Natural killer cell (primary cell): ENCODE measurements around the gene NHERF2. TPM values are rescaled to one million over a fixed set of nuclear protein-coding genes. Genes with fewer than 3 reads are reported as not detected.
A peak's percentile ranks its signal among the peaks of the same experiment; 100 is the strongest.

Experiments used
- ATAC-seq, 3 donors: fragments of 150-1000 bp in 2 of 3; fragments of 200-7000 bp in 1 of 3; cut with Tn5 transposase; 1 replicate in 1 of 3; 2 replicates in 2 of 3; pipeline ENCODE4 v1.10.0; 2021; ENCODE audit warnings: mild to moderate bottlenecking in 2 of 3, moderate library complexity in 2 of 3
- DNase-seq, 2 donors: peaks; one replicate each; pipeline versions ENCODE4 v3.0.0 to v3.0.0-alpha.2; 2013 to 2021; ENCODE audit warnings: mixed read lengths in 1 of 2
- H3K27ac ChIP-seq: one replicate; pipeline ENCODE4 v1.5.1; 2013; ENCODE audit warnings: mild to moderate bottlenecking, low read length
- H3K27me3 ChIP-seq: one replicate; pipeline ENCODE4 v1.6.1; 2013; ENCODE audit warnings: low read length; ENCODE audit not compliant: control insufficient read depth, insufficient read depth
- H3K36me3 ChIP-seq: one replicate; pipeline ENCODE4 v1.6.1; 2013; ENCODE audit warnings: low read length; ENCODE audit not compliant: control insufficient read depth, insufficient read depth
- H3K4me1 ChIP-seq: one replicate; pipeline ENCODE4 v1.6.1; 2013; ENCODE audit warnings: low read length; ENCODE audit not compliant: control insufficient read depth, insufficient read depth
- H3K4me3 ChIP-seq: one replicate; pipeline ENCODE4 v1.5.1; 2013; ENCODE audit warnings: low read length
- H3K9me3 ChIP-seq: one replicate; pipeline ENCODE4 v1.6.1; 2013; ENCODE audit warnings: low read length; ENCODE audit not compliant: control insufficient read depth, insufficient read depth
- H3K27ac Mint-ChIP-seq, 2 donors: one replicate each; pipeline ENCODE4 v1.8.0; 2022; ENCODE audit warnings: mild to moderate bottlenecking in 2 of 2, mixed read lengths in 2 of 2, moderate library complexity in 1 of 2
- H3K27me3 Mint-ChIP-seq, 2 donors: one replicate each; pipeline ENCODE4 v1.8.0; 2022; ENCODE audit warnings: low read depth in 2 of 2, mixed read lengths in 2 of 2
- H3K36me3 Mint-ChIP-seq: one replicate; pipeline ENCODE4 v1.8.0; 2022; ENCODE audit warnings: mixed read lengths
- H3K4me1 Mint-ChIP-seq, 2 donors: one replicate each; pipeline ENCODE4 v1.8.0; 2022; ENCODE audit warnings: mixed read lengths in 2 of 2
- H3K4me3 Mint-ChIP-seq: one replicate; pipeline ENCODE4 v1.8.0; 2022; ENCODE audit warnings: mild to moderate bottlenecking, moderate library complexity, mixed read lengths
- H3K9me3 Mint-ChIP-seq, 2 donors: one replicate each; pipeline ENCODE4 v1.8.0; 2022; ENCODE audit warnings: mixed read lengths in 2 of 2
- WGBS: methylation state at CpG from one replicate; pipeline ENCODE4 v1.1.7; 2013; ENCODE audit warnings: missing lambda C conversion rate; ENCODE audit not compliant: insufficient coverage; 5-methylcytosine and 5-hydroxymethylcytosine counted together
- intact Hi-C: fragments of 100-400 bp; cut with micrococcal nuclease; formaldehyde crosslinking; loops from one replicate; pipeline ENCODE4 v1.14.2; 2022
- total RNA-seq, 4 donors: library from RNA; stranded (reverse); fragments of 120-200 nt in 1 of 4; gene quantifications; one replicate each; pipeline versions ENCODE4 v1.2.3 to v1.2.4, GENCODE V29; 2013 to 2022
- TF ChIP-seq, protein P1 (sequence below): fragments of 200-600 bp; IDR thresholded peaks from one replicate; pipeline ENCODE4 v1.8.0; 2022; ENCODE audit warnings: antibody characterized with exemption

Gene NHERF2
- total RNA-seq, 3 donors from 2014 or later (not counting 1 experiment from before 2014, with no cell fraction given): 4.3 to 7.1 (median 5.6) TPM

DNA sequence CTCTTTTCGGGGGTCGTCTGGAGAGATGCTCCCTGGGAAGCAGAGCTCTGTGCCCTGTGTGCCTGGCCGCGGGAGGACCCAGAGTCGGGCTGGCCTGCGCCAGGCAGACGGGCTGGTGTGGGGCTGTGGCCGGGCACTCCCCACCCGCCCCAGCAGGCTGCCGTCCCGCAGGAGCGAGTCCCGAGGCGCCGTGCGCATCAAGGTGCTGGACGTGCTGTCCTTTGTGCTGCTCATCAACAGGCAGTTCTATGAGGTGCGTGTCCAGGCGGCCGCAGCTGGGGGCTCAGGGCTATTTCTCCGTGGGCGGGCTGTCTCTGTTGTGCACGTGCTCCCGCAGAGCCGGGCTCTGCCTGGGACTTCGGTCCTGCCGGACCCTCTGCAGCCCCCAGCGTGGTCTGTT is 36.1 kb downstream of the NHERF2 start:
- WGBS: 97% methylated on average over 28 of the region's 28 CpGs
- no peak for ATAC-seq

DNA sequence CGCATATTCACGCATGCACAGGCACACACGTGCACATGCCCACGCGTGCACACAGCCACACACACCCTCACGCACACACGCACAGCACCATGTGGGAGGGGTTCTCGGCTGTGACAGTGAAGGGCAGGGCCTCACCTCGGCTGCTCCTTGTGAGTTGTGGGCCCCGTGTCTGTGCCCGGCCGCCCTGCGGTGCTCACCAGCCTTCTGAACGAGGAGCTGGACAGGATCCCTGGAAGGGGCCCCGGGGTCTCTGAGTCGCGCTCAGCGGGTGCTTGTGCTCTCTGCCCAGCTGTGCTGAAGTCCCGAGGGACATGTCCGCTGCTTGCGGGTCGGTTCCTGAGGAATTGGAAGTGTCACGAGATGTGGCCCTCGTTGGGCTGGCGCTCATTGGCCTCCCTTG is 37.2 kb downstream of the NHERF2 start:
- no peaks in the 10 kb centered on the region for H3K27me3 ChIP-seq
- H3K27ac ChIP-seq: no peak overlapping the region
- no peak overlapping the region for H3K27ac Mint-ChIP-seq
- H3K4me3 Mint-ChIP-seq: no peak overlapping the region
- no peaks in the 10 kb centered on the region for H3K9me3 Mint-ChIP-seq
- H3K4me3 ChIP-seq: no peak overlapping the region
- H3K9me3 ChIP-seq: no peaks in the 10 kb centered on the region
- no peaks in the 10 kb centered on the region for H3K36me3 Mint-ChIP-seq
- intact Hi-C loops: no loop called here
- ATAC-seq: no peak
- H3K4me1 ChIP-seq: peaks cover 8% of the 10 kb centered on the region
- H3K27me3 Mint-ChIP-seq: no peaks in the 10 kb centered on the region
- peaks cover 6 to 10% of the 10 kb centered on the region in 2 donors for H3K4me1 Mint-ChIP-seq
- peaks cover 30% of the 10 kb centered on the region for H3K36me3 ChIP-seq
- DNase-seq: no peak
- WGBS: 96% methylated on average over 25 of the region's 25 CpGs
- TF ChIP-seq, protein P1, sequence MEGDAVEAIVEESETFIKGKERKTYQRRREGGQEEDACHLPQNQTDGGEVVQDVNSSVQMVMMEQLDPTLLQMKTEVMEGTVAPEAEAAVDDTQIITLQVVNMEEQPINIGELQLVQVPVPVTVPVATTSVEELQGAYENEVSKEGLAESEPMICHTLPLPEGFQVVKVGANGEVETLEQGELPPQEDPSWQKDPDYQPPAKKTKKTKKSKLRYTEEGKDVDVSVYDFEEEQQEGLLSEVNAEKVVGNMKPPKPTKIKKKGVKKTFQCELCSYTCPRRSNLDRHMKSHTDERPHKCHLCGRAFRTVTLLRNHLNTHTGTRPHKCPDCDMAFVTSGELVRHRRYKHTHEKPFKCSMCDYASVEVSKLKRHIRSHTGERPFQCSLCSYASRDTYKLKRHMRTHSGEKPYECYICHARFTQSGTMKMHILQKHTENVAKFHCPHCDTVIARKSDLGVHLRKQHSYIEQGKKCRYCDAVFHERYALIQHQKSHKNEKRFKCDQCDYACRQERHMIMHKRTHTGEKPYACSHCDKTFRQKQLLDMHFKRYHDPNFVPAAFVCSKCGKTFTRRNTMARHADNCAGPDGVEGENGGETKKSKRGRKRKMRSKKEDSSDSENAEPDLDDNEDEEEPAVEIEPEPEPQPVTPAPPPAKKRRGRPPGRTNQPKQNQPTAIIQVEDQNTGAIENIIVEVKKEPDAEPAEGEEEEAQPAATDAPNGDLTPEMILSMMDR: no peak

More for the DNA sequence above, 36.1 kb downstream of the NHERF2 start:
- DNase-seq: no peak
- H3K9me3 ChIP-seq: no peaks in the 10 kb centered on the region
- H3K4me3 Mint-ChIP-seq: no peak overlapping the region
- peaks cover 32% of the 10 kb centered on the region for H3K36me3 ChIP-seq
- intact Hi-C loops: no loop called here
- no peaks in the 10 kb centered on the region for H3K9me3 Mint-ChIP-seq
- H3K27me3 ChIP-seq: no peaks in the 10 kb centered on the region
- TF ChIP-seq, protein P1: no peak
- no peak overlapping the region for H3K27ac Mint-ChIP-seq
- no peak overlapping the region for H3K27ac ChIP-seq
- peaks cover 6 to 15% of the 10 kb centered on the region in 2 donors for H3K4me1 Mint-ChIP-seq
- H3K4me3 ChIP-seq: no peak overlapping the region
- no peaks in the 10 kb centered on the region for H3K27me3 Mint-ChIP-seq
- H3K36me3 Mint-ChIP-seq: no peaks in the 10 kb centered on the region
- H3K4me1 ChIP-seq: peaks cover 8% of the 10 kb centered on the region

DNA sequence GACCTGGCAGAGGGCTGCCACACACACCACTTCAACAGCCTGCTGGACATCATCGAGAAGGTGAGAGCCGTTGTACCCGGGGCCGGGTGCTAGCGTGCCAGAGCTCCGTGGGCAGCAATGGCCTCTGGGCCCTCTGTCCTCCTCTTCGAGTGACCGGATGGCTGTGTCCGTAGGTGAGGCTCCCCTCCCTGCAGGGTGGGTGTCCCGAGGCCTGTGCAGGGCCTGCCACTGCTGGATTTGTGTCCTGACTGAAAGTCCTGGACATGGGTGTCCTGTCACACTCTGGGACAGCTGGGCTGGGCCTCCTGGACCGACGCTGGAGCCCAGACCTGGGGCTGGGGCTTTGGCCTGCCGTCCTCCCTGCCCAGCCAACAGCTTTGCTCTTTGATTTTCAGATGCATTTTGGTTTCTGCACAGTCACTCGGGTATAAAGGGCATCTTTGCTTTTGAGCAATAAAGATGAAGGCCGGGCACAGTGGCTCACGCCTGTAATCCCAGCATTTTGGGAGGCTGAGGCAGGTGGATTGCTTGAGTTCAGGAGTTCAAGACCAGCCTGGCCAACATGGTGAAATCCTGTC is 37.8 kb downstream of the NHERF2 start:
- Mint-ChIP-seq H3K9me3 (no peaks in the 10 kb centered on the region), H3K4me3 (no peak overlapping the region), H3K4me1 (peaks cover 6 to 10% of the 10 kb centered on the region in 2 donors), H3K27ac (no peak overlapping the region), H3K36me3 (no peaks in the 10 kb centered on the region), H3K27me3 (no peaks in the 10 kb centered on the region)
- H3K4me1 ChIP-seq: peaks cover 8% of the 10 kb centered on the region
- TF ChIP-seq, protein P1: no peak
- H3K27me3 ChIP-seq: no peaks in the 10 kb centered on the region
- H3K4me3 ChIP-seq: no peak overlapping the region
- ATAC-seq (no peak), DNase-seq (no peak)
- H3K9me3 ChIP-seq: no peaks in the 10 kb centered on the region
- H3K36me3 ChIP-seq: peaks cover 31% of the 10 kb centered on the region
- WGBS: 96% methylated on average over 16 of the region's 16 CpGs
- no peak overlapping the region for H3K27ac ChIP-seq
- intact Hi-C loops: no loop called here

DNA sequence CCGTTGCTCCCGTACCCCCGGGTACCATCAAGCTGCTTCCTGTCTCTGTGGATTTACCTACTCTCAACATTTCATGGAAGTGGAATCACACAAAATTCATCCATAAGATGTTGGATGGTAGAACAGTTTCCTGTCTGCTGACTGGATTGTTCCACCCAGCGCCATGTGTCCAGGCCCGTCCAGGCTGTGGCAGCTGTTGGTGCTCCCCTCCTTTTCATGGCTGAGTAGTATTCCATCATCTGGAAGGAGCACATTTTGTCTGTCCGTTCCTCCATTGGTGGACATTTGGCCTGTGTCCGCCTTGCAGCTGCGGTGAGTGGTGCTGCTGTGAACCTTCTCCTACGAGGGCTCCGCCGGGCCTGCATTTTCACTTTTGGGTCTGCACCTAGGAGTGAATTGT is 39.4 kb downstream of the NHERF2 start:
- Histone ChIP-seq H3K4me3 (no peak overlapping the region), H3K36me3 (peaks cover 37% of the 10 kb centered on the region), H3K27me3 (no peaks in the 10 kb centered on the region), H3K9me3 (no peaks in the 10 kb centered on the region), H3K4me1 (peaks cover 8% of the 10 kb centered on the region), H3K27ac (no peak overlapping the region)
- no peak overlapping the region for H3K4me3 Mint-ChIP-seq
- peak overlapping the region; percentile 38 to 60 for H3K27ac Mint-ChIP-seq
- ATAC-seq (no peak), DNase-seq (no peak)
- H3K27me3 Mint-ChIP-seq: no peaks in the 10 kb centered on the region
- TF ChIP-seq, protein P1: no peak
- H3K36me3 Mint-ChIP-seq: no peaks in the 10 kb centered on the region
- 91% methylated on average over 11 of the region's 11 CpGs for WGBS
- H3K4me1 Mint-ChIP-seq: peaks cover 6 to 14% of the 10 kb centered on the region in 2 donors
- no peaks in the 10 kb centered on the region for H3K9me3 Mint-ChIP-seq
- intact Hi-C loops: no loop called here
